GM13976 (cell line): ENCODE data around the gene DRGX.

Experiments
- DNase-seq: peaks from one replicate; pipeline ENCODE4 v3.0.0; 2012; ENCODE audit warnings: low spot score
- in situ Hi-C: fragments of 300-500 bp; cut with MboI; formaldehyde crosslinking; loops from one replicate; pipeline ENCODE4 v1.12.0; 2022; ENCODE audit warnings: low sequenced_read_pairs, mixed read lengths, inconsistent platforms; ENCODE audit not compliant: unreplicated experiment
- TF ChIP-seq, protein P1 (sequence below): IDR thresholded peaks from 2 replicates; pipeline ENCODE4 v1.5.1; 2012; ENCODE audit warnings: borderline replicate concordance, mild to moderate bottlenecking; ENCODE audit not compliant: insufficient read depth; ENCODE audit errors: extremely low read depth, missing control alignments, control extremely low read depth

The DRGX gene

DNA sequence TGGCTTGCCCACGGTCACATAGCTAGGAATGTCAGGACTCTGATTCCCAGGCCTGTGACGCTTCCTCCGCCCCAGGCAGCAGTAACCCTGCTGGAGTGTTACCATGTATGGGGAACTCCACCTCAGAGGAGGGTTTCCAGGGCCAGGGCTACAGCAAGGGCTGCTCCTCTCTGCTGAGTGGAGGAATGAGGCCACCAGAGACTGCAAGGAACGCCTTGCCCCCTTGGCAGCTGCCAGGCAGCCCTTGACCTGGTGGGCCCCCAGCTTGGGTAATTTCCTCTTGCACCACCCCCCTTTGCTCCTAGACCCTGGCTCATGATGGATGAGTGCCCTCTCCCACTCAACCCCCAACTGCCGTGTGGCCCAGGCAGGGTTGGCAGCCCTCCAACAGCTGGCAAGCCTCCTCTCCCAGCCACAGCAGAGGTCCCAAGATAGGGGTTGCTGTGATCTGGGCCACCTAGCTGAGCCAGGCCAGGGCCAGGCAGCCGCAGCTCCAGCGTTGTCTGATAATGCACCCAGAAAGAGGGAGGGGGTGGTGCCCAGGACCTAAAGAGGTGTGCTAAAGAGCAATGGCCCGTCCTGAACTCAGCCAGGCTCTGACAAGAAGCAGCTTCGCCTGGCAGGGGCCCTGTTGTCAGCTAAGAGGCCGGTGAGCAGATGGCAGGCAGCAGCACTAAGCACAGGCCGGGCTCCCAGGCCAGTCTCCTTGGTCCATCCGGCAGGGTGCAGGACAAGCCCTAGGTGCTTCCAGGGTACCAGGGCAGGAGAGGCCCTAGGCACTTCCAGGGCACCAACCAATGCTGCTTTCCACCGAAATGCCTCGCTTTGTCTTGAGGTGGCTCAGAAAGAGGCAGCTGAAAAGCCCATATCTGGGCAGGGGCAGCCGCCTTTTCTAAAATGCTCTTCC lies 35.4 kb downstream of the DRGX start:
- in situ Hi-C loops = no loop called here
- TF ChIP-seq, protein P1, sequence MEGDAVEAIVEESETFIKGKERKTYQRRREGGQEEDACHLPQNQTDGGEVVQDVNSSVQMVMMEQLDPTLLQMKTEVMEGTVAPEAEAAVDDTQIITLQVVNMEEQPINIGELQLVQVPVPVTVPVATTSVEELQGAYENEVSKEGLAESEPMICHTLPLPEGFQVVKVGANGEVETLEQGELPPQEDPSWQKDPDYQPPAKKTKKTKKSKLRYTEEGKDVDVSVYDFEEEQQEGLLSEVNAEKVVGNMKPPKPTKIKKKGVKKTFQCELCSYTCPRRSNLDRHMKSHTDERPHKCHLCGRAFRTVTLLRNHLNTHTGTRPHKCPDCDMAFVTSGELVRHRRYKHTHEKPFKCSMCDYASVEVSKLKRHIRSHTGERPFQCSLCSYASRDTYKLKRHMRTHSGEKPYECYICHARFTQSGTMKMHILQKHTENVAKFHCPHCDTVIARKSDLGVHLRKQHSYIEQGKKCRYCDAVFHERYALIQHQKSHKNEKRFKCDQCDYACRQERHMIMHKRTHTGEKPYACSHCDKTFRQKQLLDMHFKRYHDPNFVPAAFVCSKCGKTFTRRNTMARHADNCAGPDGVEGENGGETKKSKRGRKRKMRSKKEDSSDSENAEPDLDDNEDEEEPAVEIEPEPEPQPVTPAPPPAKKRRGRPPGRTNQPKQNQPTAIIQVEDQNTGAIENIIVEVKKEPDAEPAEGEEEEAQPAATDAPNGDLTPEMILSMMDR = no peak
- no peak for DNase-seq

DNA sequence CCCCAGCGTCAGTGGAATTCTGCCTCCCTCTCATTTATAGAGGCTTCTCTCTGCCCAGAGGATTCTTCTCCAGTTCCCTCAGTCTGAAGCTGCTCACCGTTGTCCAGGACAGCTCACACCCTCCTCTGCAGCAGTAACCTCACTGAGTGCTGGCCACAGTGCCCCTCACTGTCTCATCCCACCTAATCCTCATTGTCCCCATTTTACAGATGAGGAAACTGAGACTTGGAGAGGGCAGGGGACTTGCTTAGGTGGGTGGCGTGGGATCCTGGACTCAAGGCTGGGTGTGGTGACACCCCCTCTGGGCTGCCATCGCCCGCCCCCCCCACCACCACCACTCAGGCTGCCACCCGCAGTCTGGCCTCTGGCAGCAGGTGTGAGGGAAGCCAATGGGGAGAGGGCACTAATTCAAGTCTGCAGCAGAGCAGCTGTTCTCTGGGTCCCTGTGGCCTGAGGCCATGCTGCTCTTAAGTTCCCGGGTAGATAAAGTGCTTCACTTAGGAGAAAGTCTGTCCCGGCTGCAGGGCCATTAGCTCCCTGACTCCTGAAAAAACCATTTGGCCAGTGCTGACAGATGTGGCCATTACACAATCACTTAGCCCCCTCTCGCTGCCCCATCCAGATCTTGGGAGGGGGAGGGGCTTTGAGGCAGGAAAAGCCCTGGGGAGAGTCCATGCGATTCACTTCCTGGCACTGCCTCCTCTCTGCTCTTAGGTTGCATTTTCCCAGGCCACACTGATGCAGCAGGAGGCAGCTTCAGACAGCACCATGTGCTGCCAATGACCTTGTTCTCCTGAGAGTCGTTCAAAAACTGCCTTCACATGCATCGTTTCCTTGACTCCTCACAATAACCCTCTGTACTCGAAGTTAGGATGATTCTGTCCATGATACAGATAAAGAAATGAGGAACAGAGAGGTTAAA lies 36.3 kb downstream of the DRGX start:
- TF ChIP-seq, protein P1 = no peak
- in situ Hi-C loops = no loop called here
- no peak for DNase-seq

DNA sequence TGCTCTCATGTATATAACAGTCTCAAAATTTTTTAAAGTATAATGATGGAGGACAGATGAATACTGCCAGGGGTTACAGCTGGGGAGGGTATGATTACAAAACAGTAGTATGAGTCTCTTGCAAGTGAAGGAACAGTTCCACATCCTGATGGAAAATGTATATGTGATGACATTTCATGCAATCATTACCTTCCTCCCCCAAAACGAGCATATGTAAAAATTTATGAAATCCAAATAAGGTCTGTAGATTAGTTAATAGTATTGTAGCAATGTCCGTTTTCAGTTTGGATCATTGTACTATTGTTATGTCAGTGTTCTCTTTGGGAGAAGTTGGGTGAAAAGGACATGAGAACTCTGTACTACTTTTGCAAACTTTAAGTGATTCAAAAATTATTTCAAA lies 38.0 kb downstream of the DRGX start:
- TF ChIP-seq, protein P1 = no peak
- in situ Hi-C loops = no loop called here

DNA sequence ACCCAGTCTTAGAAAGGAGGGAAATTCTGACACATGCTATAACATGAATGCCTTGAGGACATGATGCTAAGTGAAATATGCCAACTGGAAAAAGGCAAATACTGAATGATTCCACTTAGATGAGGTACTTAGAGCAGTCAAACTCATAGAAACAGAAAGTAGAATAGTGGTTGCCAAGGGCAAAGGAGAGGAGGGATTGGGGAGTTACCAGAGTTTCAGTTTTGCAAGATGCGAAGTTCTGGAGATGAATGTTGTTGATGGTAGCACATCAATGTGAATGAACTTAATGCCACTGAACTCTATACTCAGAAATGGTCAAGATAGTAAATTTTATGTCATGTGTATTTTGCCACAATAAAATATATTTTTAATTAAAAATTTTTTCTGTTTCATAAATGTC lies 38.9 kb downstream of the DRGX start:
- in situ Hi-C loops = no loop called here
- no peak for DNase-seq
- TF ChIP-seq, protein P1 = no peak

More for the DNA sequence above, 38.0 kb downstream of the DRGX start:
- no peak for DNase-seq

DNA sequence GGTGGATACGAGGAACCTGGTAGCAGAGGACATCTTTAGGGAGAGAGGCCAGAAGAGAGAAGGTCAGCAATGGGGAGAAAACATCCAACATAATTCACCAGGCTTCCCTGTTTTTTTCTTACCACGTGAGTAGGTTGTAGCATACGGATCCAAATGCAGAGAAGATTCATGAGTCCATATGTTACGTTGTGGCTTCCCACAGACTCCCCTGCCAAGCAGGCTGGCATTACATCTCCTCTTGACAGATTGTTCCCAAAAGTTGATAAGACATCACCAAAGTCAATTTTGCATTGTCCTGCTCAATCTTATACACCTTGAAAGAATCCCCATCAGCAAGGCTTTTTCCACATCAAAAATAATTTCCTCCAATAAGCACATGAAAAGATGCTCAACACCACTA lies 39.7 kb downstream of the DRGX start:
- no peak for DNase-seq
- in situ Hi-C loops = no loop called here
- TF ChIP-seq, protein P1 = no peak

- in situ Hi-C loops = no loop called here
- TF ChIP-seq, protein P1 = no peak
Observed at GRCh38 chr10:49355221-49355620, 40.7 kb downstream of the DRGX start.

More at GRCh38 chr10:49355221-49355620, 40.7 kb downstream of the DRGX start:
- no peak for DNase-seq
